ENCODE results near the gene SMOC2.

GRCh38 chr6:168636147-168637004, 195.4 kb downstream of the SMOC2 start:
- TF ChIP-seq EZH2phosphoT487 (IDR thresholded peaks at IDR 0.05; ENCODE audit: low read depth, severe bottlenecking, unreplicated experiment), result no peak
- no peak for TF ChIP-seq EZH2 (IDR thresholded peaks at IDR 0.05; ENCODE audit: borderline replicate concordance)
